GF-D8 (cell line): ENCODE data around the gene TSPAN3.

ENCODE experiments used
- DNase-seq: peaks from one replicate; lab custom pipeline; 2025; lab: John Stamatoyannopoulos, UW

TSPAN3 gene

GRCh38 chr15:77084436-77084835 lies 13.5 kb upstream of the TSPAN3 start:
- no peak for DNase-seq

DNA sequence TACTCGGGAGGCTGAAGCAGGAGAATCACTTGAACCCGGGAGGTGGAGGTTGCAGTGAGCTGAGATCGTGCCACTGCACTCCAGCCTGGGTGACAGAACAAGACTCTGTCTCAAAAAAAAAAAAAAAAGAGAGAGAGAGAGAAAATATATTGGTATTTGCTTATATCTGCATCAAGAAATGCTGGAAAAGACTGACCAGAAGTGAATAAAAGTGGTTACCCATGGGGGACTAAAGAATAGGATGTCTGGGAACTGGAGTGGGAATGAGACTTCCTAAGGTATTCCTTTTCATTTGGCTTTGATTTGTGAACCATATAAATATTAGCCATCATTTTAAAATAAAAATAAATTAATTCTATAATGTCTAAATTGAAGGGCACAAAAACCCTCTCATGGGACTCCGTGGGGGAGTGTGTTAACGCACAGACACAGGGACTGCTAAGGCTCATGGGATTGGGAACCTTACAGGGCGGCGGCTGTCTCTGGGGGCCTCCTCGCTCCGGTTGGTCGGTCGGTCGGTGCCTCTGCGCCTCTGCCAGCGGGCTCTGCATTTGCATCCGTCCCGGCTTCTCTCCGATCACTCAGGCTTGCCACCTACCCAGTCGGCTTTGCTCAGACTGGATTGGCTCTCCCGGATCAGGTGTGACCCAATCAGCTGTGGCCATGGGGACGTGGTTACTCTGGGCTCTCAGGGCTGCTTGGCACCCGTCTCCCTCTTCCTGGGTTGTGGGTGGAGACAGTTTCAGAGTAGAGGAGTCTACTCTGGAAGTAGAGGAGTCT lies 12.7 kb upstream of the TSPAN3 start:
- DNase-seq = no peak

- DNase-seq = no peak
These were observed 11.1 kb upstream of the TSPAN3 start for GRCh38 chr15:77081971-77082370.

DNA sequence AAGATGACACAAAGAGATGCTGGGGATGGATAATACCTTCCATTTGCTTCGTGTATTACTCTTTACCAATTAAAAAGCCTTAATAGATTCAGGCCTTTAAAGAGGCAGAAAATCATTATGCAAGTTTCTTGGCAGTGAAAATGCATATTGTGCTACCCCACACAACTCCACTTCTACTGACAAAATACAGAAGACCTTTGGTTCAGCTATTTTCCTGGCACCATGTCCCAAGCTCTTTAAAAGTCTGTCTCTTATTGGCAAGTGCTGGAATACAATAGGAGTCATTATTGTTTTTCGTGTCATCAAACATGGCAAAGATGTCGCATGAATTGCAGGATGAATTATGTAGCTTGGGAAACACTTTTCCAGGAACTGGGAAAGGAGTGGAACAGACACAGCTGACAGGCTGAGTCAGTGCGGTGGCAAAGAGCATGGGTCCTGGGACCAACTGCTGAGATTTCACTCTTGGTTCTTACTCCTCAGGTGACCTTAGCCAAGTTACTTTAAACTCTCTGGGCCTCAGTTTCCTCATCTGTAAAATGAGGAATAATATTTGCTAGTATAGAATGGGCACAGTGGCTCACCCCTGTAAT lies 5.5 kb upstream of the TSPAN3 start:
- DNase-seq = no peak

- no peak for DNase-seq
These were observed 4.6 kb upstream of the TSPAN3 start for GRCh38 chr15:77075528-77075927.

GRCh38 chr15:77074350-77074749 lies 3.4 kb upstream of the TSPAN3 start:
- DNase-seq = no peak

- DNase-seq = no peak
These were observed 655 bp upstream of the TSPAN3 start for GRCh38 chr15:77071305-77072223.

GRCh38 chr15:77070180-77070494 lies 772 bp downstream of the TSPAN3 start:
- no peak for DNase-seq

- no peak for DNase-seq
These were observed 1.3 kb downstream of the TSPAN3 start for GRCh38 chr15:77069521-77070121.

DNA sequence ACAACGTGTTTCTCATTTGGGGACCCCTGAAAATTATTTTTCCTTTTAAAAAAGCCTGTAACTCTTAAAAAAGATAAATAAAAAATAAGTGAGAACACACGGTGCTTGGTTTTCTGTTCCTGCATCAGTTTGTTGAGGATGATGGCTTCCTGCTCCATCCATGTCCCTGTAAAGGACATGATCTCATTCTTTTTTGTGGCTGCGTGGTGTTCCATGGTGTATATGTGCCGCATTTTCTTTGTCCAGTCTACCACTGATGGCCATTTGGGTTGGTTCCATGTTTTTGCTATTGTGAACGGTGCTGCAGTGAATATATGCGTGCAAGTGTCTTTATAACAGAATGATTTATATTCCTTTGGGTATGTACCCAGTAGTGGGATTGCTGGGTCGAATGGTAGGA lies 2.3 kb downstream of the TSPAN3 start:
- DNase-seq = no peak

DNA sequence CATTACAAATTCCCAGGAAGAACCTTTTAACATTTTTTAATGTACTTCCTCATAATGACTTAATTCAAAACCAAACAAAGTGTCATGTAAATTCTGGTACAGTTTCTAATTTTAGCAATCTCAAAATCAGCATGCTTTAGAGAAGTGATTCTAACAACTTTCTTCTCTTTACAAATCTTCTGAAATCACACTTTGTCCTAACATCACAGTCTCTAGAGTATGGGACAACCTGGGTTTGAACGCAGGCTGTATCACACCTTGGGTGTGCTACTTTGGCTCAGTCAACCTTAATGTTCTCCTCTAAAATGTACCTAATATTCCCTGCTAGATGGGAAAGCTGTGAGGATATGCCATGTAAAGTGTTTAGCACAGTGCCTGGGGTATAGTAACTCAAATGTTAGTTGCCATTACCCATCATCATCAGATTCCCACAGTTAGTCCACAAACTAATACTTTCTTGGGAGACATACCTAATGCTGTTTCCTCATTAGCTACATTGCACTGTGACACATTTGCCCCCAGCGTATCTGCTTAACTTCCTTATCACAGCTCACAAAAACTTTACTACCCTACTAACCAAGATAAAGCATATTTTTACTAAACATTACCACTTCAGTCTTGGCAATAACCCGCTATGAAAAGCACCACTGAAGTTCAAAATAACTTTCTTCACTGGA lies 3.1 kb downstream of the TSPAN3 start:
- DNase-seq = no peak

DNA sequence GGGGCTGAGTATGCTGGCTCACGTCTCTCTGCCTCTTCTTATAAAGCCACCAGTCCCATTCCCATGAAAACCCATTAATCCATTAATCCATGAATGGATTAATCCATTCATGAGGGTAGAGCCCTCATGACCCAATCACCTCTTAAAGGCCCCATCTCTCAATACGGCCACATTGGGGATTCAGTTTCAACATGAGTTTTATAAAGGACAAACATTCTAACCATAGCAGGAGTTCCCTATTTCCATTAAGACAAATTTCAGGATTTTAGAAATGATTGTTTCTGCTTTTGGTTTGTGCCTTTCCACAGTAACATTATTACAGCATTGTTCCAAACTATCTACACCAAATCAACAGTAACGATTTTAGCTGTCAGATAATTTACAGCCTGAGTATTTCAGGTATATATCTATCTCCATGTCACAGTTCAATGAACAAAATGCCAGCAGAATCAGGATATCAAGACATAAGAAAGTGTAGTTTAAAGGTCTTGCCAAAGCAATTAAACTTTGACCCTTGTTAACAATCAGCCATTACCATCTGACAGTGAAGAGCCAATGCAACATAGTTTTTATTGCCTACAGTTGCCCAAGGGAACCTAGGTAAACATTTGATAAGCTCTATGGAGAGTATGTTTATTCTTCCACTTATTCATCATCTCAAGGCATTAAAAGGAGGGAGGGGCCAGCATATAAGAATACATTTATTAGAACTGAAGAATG lies 3.8 kb downstream of the TSPAN3 start:
- no peak for DNase-seq

- DNase-seq = no peak
These were observed 6.2 kb downstream of the TSPAN3 start for GRCh38 chr15:77064539-77065308.

DNA sequence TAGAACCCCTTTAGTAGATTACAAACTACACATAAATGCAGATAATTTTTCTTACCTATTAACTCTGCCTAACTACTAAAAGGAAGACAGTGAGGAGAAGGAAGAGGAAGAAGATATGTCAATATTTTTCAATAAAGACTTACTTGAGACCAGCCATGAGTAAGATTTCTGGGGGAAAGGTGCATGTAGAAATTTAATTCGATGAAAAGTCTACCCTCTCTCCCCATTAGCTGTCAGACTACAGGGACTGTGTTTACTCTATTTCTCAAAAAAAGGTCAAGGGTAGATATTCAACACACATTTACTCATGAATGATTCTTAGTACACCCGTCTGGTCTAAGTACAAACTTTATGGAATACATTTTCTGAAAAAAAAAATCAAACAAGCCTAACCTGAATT lies 6.8 kb downstream of the TSPAN3 start:
- no peak for DNase-seq

DNA sequence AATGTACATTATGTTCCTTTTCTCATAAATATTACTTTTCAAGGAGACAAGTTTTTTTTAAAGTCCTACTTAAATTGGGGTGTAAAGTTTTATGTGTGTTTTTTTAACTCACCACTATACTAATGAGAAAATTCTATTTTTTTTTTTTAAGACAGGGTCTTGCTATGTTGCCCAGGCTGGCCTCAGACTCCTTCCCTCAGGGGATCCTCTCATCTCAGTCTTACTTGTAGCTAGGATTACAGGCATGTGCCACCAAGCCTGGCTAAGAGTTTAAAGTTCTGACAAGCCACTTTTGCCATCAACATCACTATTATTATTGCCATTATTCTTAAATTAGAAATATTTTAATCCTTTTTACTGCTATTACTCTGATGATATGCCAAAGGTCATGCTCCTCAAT lies 7.7 kb downstream of the TSPAN3 start:
- no peak for DNase-seq

GRCh38 chr15:77060546-77060945 lies 10.4 kb downstream of the TSPAN3 start:
- DNase-seq = no peak

- DNase-seq = no peak
These were observed 11.0 kb downstream of the TSPAN3 start for GRCh38 chr15:77059786-77060361.

- no peak for DNase-seq
These were observed 12.4 kb downstream of the TSPAN3 start for GRCh38 chr15:77058468-77058867.

GRCh38 chr15:77057685-77058084 lies 13.2 kb downstream of the TSPAN3 start:
- DNase-seq = no peak

DNA sequence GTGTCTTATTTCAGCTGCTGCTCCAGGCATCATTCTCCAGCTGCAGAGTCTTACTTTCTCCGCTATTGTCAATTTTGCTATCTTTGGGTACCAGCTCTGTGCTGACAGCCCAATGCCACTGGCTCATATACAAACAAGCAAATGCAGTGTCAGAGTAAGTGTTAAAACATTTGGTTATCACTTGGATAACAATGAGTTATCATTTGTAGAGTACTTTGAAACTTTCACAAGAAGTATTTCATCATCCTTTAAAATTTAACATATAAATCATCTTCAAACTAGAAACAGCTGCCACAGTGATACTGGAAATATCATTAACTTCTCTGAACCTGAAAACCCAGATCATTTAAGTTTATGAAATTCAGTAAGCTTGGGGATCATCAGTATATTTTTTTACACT lies 13.8 kb downstream of the TSPAN3 start:
- no peak for DNase-seq
